GM12878 (cell line): ENCODE data around the gene MAPKAPK2. TPM values are rescaled to one million over a fixed set of nuclear protein-coding genes. Genes with fewer than 3 reads are reported as not detected.

Experiments
- ATAC-seq: fragments of 200-7000 bp; cut with Tn5 transposase; 3 replicates; pipeline ENCODE4 v1.9.1; 2020; ENCODE audit warnings: mild to moderate bottlenecking, moderate library complexity
- BruUV-seq: library from RNA; stranded (reverse); fragments of 400-500 nt; replicated peaks from 2 replicates; lab custom pipeline; 2021; lab: Mats Ljungman, UMichigan
- CTCF ChIA-PET: fragments of 300-600 bp; sonication (Branson Sonifier 250); formaldehyde crosslinking; extraction: SDS; loops from one replicate; lab custom pipeline; 2021; ENCODE audit warnings: inconsistent platforms; lab: Yijun Ruan, JAX
- POLR2A ChIA-PET: fragments of 350-600 bp; formaldehyde crosslinking; extraction: SDS; loops from one replicate; lab custom pipeline; 2021; ENCODE audit warnings: inconsistent platforms; lab: Charles Lee
- RAD21 ChIA-PET: fragments of 300-600 bp; sonication (Branson Sonifier 250); formaldehyde crosslinking; loops from one replicate; lab custom pipeline; 2023; ENCODE audit warnings: antibody characterized with exemption; ENCODE audit not compliant: unreplicated experiment; lab: Charles Lee
- SMC1A ChIA-PET: fragments of 300-600 bp; sonication (Branson Sonifier 250); formaldehyde crosslinking; loops from one replicate; lab custom pipeline; 2023; ENCODE audit not compliant: unreplicated experiment, uncharacterized antibody; lab: Charles Lee
- DNase-seq: peaks from one replicate; pipeline ENCODE4 v3.0.0-alpha.2; 2011; ENCODE audit warnings: low read depth, low spot score
- FAIRE-seq: peaks from 3 replicates; lab custom pipeline; 2011; peaks lifted over from hg19 to GRCh38; lab: Jason Lieb, UNC
- H2AFZ ChIP-seq: 2 replicates; pipeline ENCODE4 v1.6.0; 2011; ENCODE audit warnings: low read depth, low read length, control low read depth; ENCODE audit not compliant: control insufficient read depth
- H3K27ac ChIP-seq: 2 replicates; pipeline ENCODE4 v1.5.1; 2011; ENCODE audit warnings: control low read depth; ENCODE audit not compliant: control insufficient read depth, insufficient read depth
- H3K27me3 ChIP-seq, 2 experiments: replicated peaks in 1 of 2; 2 replicates each; pipeline versions ENCODE4 v1.6.0 to v1.6.1; 2011; ENCODE audit warnings: low read length in 1 of 2; ENCODE audit not compliant: control insufficient read depth in 2 of 2, insufficient read depth in 2 of 2
- H3K36me3 ChIP-seq, 2 experiments: 2 replicates each; pipeline ENCODE4 v1.5.1; 2011; ENCODE audit warnings: low read length in 1 of 2; ENCODE audit not compliant: control insufficient read depth in 2 of 2, insufficient read depth in 2 of 2
- H3K4me1 ChIP-seq: 2 replicates; pipeline ENCODE4 v1.6.1; 2011; ENCODE audit warnings: mild to moderate bottlenecking, low read length, moderate library complexity, mixed read lengths; ENCODE audit not compliant: control insufficient read depth, insufficient read depth
- H3K4me2 ChIP-seq: 2 replicates; pipeline ENCODE4 v1.6.0; 2011; ENCODE audit warnings: control low read depth; ENCODE audit not compliant: control insufficient read depth, insufficient read depth
- H3K4me3 ChIP-seq: fragments of 200-600 bp; sonication (generic); 2 replicates; pipeline ENCODE4 v1.5.1; 2016
- H3K79me2 ChIP-seq: 2 replicates; pipeline ENCODE4 v1.6.0; 2011; ENCODE audit warnings: low read length; ENCODE audit not compliant: control insufficient read depth, insufficient read depth
- H3K9ac ChIP-seq: 2 replicates; pipeline ENCODE4 v1.8.0; 2011; ENCODE audit warnings: low read length, control low read depth, mixed read lengths; ENCODE audit not compliant: control insufficient read depth, insufficient read depth
- H3K9me3 ChIP-seq: replicated peaks from 3 replicates; pipeline ENCODE4 v1.5.1; 2011; ENCODE audit warnings: mild to moderate bottlenecking, low read length; ENCODE audit not compliant: control insufficient read depth, insufficient read depth
- H4K20me1 ChIP-seq: 2 replicates; pipeline ENCODE4 v1.6.0; 2011; ENCODE audit not compliant: control insufficient read depth, insufficient read depth
- ATF2 ChIP-seq: IDR thresholded peaks from 2 replicates; pipeline ENCODE4 v1.6.1; 2012; ENCODE audit warnings: low read length, inconsistent platforms
- BHLHE40 ChIP-seq, 2 experiments: fragments of 450-650 bp in 1 of 2; IDR thresholded peaks; 2 replicates each; pipeline ENCODE4 v1.6.1; 2011 to 2017; ENCODE audit warnings: low read depth in 2 of 2, borderline replicate concordance in 1 of 2, improper control_type of control experiment in 1 of 2, low read length in 1 of 2, mild to moderate bottlenecking in 1 of 2
- BMI1 ChIP-seq: fragments of 450-650 bp; IDR thresholded peaks from 2 replicates; pipeline ENCODE4 v1.6.1; 2016; ENCODE audit warnings: mild to moderate bottlenecking, moderate library complexity, borderline replicate concordance
- EP300 ChIP-seq, 2 experiments: fragments of 150-350 bp in 1 of 2; IDR thresholded peaks; 2 replicates each; pipeline ENCODE4 v1.6.1; 2011 to 2012; ENCODE audit warnings: low read depth in 2 of 2, low read length in 2 of 2, borderline replicate concordance in 1 of 2, improper control_type of control experiment in 1 of 2, inconsistent platforms in 1 of 2; ENCODE audit not compliant: control insufficient read depth in 1 of 2
- FOXM1 ChIP-seq: IDR thresholded peaks from 2 replicates; pipeline ENCODE4 v1.6.1; 2012; ENCODE audit warnings: low read depth, mild to moderate bottlenecking, inconsistent platforms, low read length, moderate library complexity
- HDGF ChIP-seq: fragments of 450-650 bp; IDR thresholded peaks from 2 replicates; pipeline ENCODE4 v1.6.1; 2016; ENCODE audit warnings: antibody characterized with exemption
- IKZF1 ChIP-seq: fragments of 450-650 bp; conservative IDR thresholded peaks from 2 replicates; pipeline ENCODE4 v1.6.1; 2017; ENCODE audit warnings: antibody characterized with exemption, mild to moderate bottlenecking
- IKZF2 ChIP-seq, 2 experiments: fragments of 450-650 bp; IDR thresholded peaks; 2 replicates each; pipeline ENCODE4 v1.6.1; 2017; ENCODE audit warnings: mild to moderate bottlenecking in 2 of 2, moderate library complexity in 2 of 2
- MEF2A ChIP-seq: IDR thresholded peaks from 2 replicates; pipeline ENCODE4 v1.6.1; 2011; ENCODE audit warnings: low read depth, mild to moderate bottlenecking, low read length, moderate library complexity; ENCODE audit not compliant: insufficient read depth
- MLLT1 ChIP-seq: fragments of 450-650 bp; IDR thresholded peaks from 2 replicates; pipeline ENCODE4 v1.6.1; 2016; ENCODE audit warnings: mild to moderate bottlenecking
- MTA3 ChIP-seq: IDR thresholded peaks from 2 replicates; pipeline ENCODE4 v1.6.1; 2012; ENCODE audit warnings: low read length, inconsistent platforms, borderline replicate concordance
- NBN ChIP-seq: fragments of 450-650 bp; IDR thresholded peaks from 2 replicates; pipeline ENCODE4 v1.6.1; 2016
- POLR2AphosphoS5 ChIP-seq: IDR thresholded peaks from 2 replicates; pipeline ENCODE4 v1.6.1; 2011; ENCODE audit warnings: mild to moderate bottlenecking, low read length, inconsistent platforms
- POU2F2 ChIP-seq: IDR thresholded peaks from 3 replicates; pipeline ENCODE4 v1.6.1; 2011; ENCODE audit warnings: low read depth, mild to moderate bottlenecking, low read length, borderline replicate concordance
- RUNX3 ChIP-seq: IDR thresholded peaks from 2 replicates; pipeline ENCODE4 v1.6.1; 2012; ENCODE audit warnings: low read length, inconsistent platforms
- SPI1 ChIP-seq: IDR thresholded peaks from 2 replicates; pipeline ENCODE4 v1.6.1; 2011; ENCODE audit warnings: low read depth, mild to moderate bottlenecking, low read length, moderate library complexity, borderline replicate concordance; ENCODE audit not compliant: insufficient read depth
- TCF12 ChIP-seq: IDR thresholded peaks from 2 replicates; pipeline ENCODE4 v1.6.1; 2011; ENCODE audit warnings: low read depth, mild to moderate bottlenecking, low read length
- TCF3 ChIP-seq: IDR thresholded peaks from 2 replicates; pipeline ENCODE4 v1.6.1; 2012; ENCODE audit warnings: low read depth, mild to moderate bottlenecking, low read length, borderline replicate concordance; ENCODE audit not compliant: insufficient read depth
- ZNF207 ChIP-seq: fragments of 450-650 bp; IDR thresholded peaks from 2 replicates; pipeline ENCODE4 v1.6.1; 2014; ENCODE audit warnings: antibody characterized with exemption, mild to moderate bottlenecking, borderline replicate concordance
- WGBS: methylation state at CpG from one replicate; pipeline ENCODE4 v1.1.6; 2016; ENCODE audit warnings: low lambda C conversion rate; ENCODE audit not compliant: insufficient replicate concordance, insufficient coverage; ENCODE audit errors: missing lambda C conversion rate; 5-methylcytosine and 5-hydroxymethylcytosine counted together
- in situ Hi-C: fragments of 300-500 bp; cut with MboI; formaldehyde crosslinking; loops from 9 replicates; pipeline ENCODE4 v1.14.3; 2018; ENCODE audit warnings: mixed read lengths
- intact Hi-C: fragments of 100-400 bp; cut with micrococcal nuclease; formaldehyde crosslinking; loops from one replicate; pipeline ENCODE4 v1.14.2; 2022; ENCODE audit not compliant: unreplicated experiment
- polyA plus RNA-seq, 11 experiments: library from polyadenylated mRNA; depleted of rRNA in 4 of 11; unstranded in 6 of 11; stranded (reverse) in 5 of 11; fragments of >200 nt; fragmentation: Nextera tagmentation in 4 of 11; fragmentation: Illumina TruSeq in 1 of 11; extraction: Ambion mirVana in 4 of 11; extraction: Trizol in 1 of 11; gene quantifications; 1 replicate in 1 of 11; 2 replicates in 10 of 11; pipeline versions ENCODE4 v1.2.1 to v1.2.3, GENCODE V29; 2011 to 2016; ENCODE audit warnings: inconsistent platforms in 2 of 11, missing spikeins in 2 of 11, low read depth in 1 of 11
- total RNA-seq, 4 experiments: library from RNA; depleted of rRNA in 3 of 4; stranded (reverse); fragments of >200 nt in 3 of 4; fragmentation: Illumina TruSeq in 1 of 4; extraction: Trizol in 1 of 4; gene quantifications; 2 replicates each; pipeline versions ENCODE4 v1.2.1 to v1.2.3, GENCODE V29; 2013 to 2021

MAPKAPK2 gene
- total and polyA plus RNA-seq, 10 of the 15 experiments (the other 5 are each of a cell fraction or from before 2014, with no cell fraction given), result 0.72 to 92.2 (median 49.3) TPM

GRCh38 chr1:206770531-206771337 is 86.0 kb downstream of the MAPKAPK2 start, which contains the start of gene IL19:
IL19 (plus strand) TSS chr1:206770773; CDS start chr1:206836663, 65,890 bp downstream.
- Histone ChIP-seq H2AFZ (peak within 1 kb of the TSS; percentile 13), H3K27ac (peak within 1 kb of the TSS; percentile 86), H3K36me3 (no peaks in the 10 kb centered on the region), H4K20me1 (no peaks in the 10 kb centered on the region), H3K4me2 (peak within 1 kb of the TSS; percentile 95), H3K4me1 (peaks cover 79% of the 10 kb centered on the region), H3K79me2 (peaks cover 47% of the 10 kb centered on the region), H3K27me3 (no peaks in the 10 kb centered on the region), H3K4me3 (peak within 1 kb of the TSS; percentile 74), H3K9ac (peak within 1 kb of the TSS; percentile 73), H3K9me3 (no peaks in the 10 kb centered on the region)
- ChIA-PET RAD21 (interaction anchor here (0.8 to 13.8 kb wide), 17 partner anchors 16 to 154 kb away, joined by 3 to 363 read pairs (median 7); partner anchors contain the start of genes DYRK3 and FCMR), CTCF (interaction anchor here (0.8 to 15.0 kb wide), 19 partner anchors 15 to 279 kb away, joined by 3 to 299 read pairs (median 4); no protein-coding TSS in a partner anchor), POLR2A (interaction anchor here (0.6 to 14.8 kb wide), 18 partner anchors 16 to 197 kb away, joined by 3 to 283 read pairs (median 5); partner anchors contain the start of gene FCMR), SMC1A (interaction anchor here (0.6 to 16.0 kb wide), 25 partner anchors 10 to 234 kb away, joined by 3 to 410 read pairs (median 4); partner anchors contain the start of genes DYRK3 and FCMR)
- intact Hi-C loops (loop anchor here (1.0 kb wide), 2 partner anchors 14 to 33 kb away; no protein-coding TSS in a partner anchor), in situ Hi-C loops (loop anchor here (5.0 kb wide), 1 partner anchor 33 kb away; no protein-coding TSS in a partner anchor)
- ATAC-seq, result peak; percentile 29
- FAIRE-seq, result no peak
- 0% methylated on average over 9 of the region's 9 CpGs for WGBS
- TSS peak; percentile 89 for BruUV-seq
- DNase-seq, result no peak
- TF ChIP-seq MEF2A, result no peak
- TF ChIP-seq MLLT1, result peak; percentile 82
- peak; percentile 58; the same call in 1 of the 2 replicates for TF ChIP-seq ATF2
- TF ChIP-seq POU2F2, result peak; percentile 85; the same call in 1 of the 3 replicates
- TF ChIP-seq SPI1, result peak; percentile 79
- TF ChIP-seq IKZF1, result peak; percentile 43
- TF ChIP-seq ZNF207, result 0 out of 2 replicates have a peak, but pooled peaks have one; percentile 6
- TF ChIP-seq TCF12, result 0 out of 2 replicates have a peak, but pooled peaks have one; percentile 5
- TF ChIP-seq IKZF2 (IDR thresholded peaks at IDR 0.05), result peak; percentile 3 to 59
- no peak for TF ChIP-seq FOXM1
- 0 out of 2 replicates have a peak, but pooled peaks have one; percentile 58 for TF ChIP-seq NBN
- no peak for TF ChIP-seq MTA3
- TF ChIP-seq POLR2AphosphoS5, result peak; percentile 60
- TF ChIP-seq BHLHE40 (IDR thresholded peaks at IDR 0.05; ENCODE audit: borderline replicate concordance in 1 of 2, low read depth in 2 of 2, low read length in 1 of 2), result peak in 1 of 2 experiments; percentile 37; a peak in 1 of 4 replicates
- no peak for TF ChIP-seq BMI1
- peak; percentile 48 for TF ChIP-seq RUNX3
- 0 out of 2 replicates have a peak, but pooled peaks have one; percentile 63 for TF ChIP-seq HDGF
- TF ChIP-seq TCF3, result 0 out of 2 replicates have a peak, but pooled peaks have one; percentile 37
- peak in 1 of 2 experiments; percentile 20; a peak in 1 of 4 replicates for TF ChIP-seq EP300 (IDR thresholded peaks at IDR 0.05; ENCODE audit: borderline replicate concordance in 1 of 2, control insufficient read depth in 1 of 2, low read depth in 2 of 2, low read length in 2 of 2)
